HG02759 (cell line): Measurements from ENCODE around the gene EXOSC2.

ENCODE experiments used
- ATAC-seq: cut with Tn5 transposase; IDR thresholded peaks from one replicate; pipeline ENCODE4 v1.9.1; 2021; ENCODE audit warnings: mild to moderate bottlenecking, moderate library complexity; ENCODE audit not compliant: unreplicated experiment

Gene EXOSC2

GRCh38 chr9:130732136-130732535, 38.6 kb downstream of the EXOSC2 start:
- no peak for ATAC-seq

- no peak for ATAC-seq
Measured at GRCh38 chr9:130732793-130733221, 39.2 kb downstream of the EXOSC2 start.

GRCh38 chr9:130735566-130735965, 42.0 kb downstream of the EXOSC2 start:
- ATAC-seq: no peak

GRCh38 chr9:130736834-130737233, 43.3 kb downstream of the EXOSC2 start:
- ATAC-seq: no peak

GRCh38 chr9:130738281-130738680, 44.7 kb downstream of the EXOSC2 start:
- ATAC-seq: no peak

- ATAC-seq: no peak
Measured at GRCh38 chr9:130739081-130739480, 45.5 kb downstream of the EXOSC2 start.

GRCh38 chr9:130740218-130741023, 46.8 kb downstream of the EXOSC2 start:
- ATAC-seq: no peak

- no peak for ATAC-seq
Measured at GRCh38 chr9:130741024-130741305, 47.4 kb downstream of the EXOSC2 start.

- ATAC-seq: no peak
Measured at GRCh38 chr9:130741831-130742449, 48.4 kb downstream of the EXOSC2 start.

GRCh38 chr9:130743656-130744055, 50.1 kb downstream of the EXOSC2 start:
- ATAC-seq: no peak

- no peak for ATAC-seq
Measured at GRCh38 chr9:130745210-130745800, 51.7 kb downstream of the EXOSC2 start.

GRCh38 chr9:130745829-130746228, 52.2 kb downstream of the EXOSC2 start:
- no peak for ATAC-seq

GRCh38 chr9:130746434-130747212, 53.0 kb downstream of the EXOSC2 start:
- no peak for ATAC-seq

GRCh38 chr9:130751631-130752355, 58.2 kb downstream of the EXOSC2 start:
- ATAC-seq: no peak
